A673 (cell line): Measurements from ENCODE around the gene ARHGAP26. TPM values are rescaled to one million over a fixed set of nuclear protein-coding genes. Genes with fewer than 3 reads are reported as not detected.

Experiments
- BruUV-seq: library from RNA; stranded (reverse); fragments of 400-500 nt; replicated peaks from 2 replicates; lab custom pipeline; 2021; lab: Mats Ljungman, UMichigan
- CTCF ChIA-PET: fragments of 300-600 bp; sonication (Branson Sonifier 250); formaldehyde crosslinking; loops from one replicate; lab custom pipeline; 2022; ENCODE audit warnings: antibody characterized with exemption; lab: Charles Lee
- POLR2A ChIA-PET: fragments of 300-600 bp; sonication (Branson Sonifier 250); formaldehyde crosslinking; loops from one replicate; lab custom pipeline; 2022; ENCODE audit warnings: antibody characterized with exemption; ENCODE audit not compliant: low non-redundant PET; lab: Charles Lee
- DNase-seq: peaks from one replicate; pipeline ENCODE4 v3.0.0-alpha.2; 2015; ENCODE audit warnings: low spot score
- H3K27ac ChIP-seq: fragments of 200-600 bp; sonication (generic); 2 replicates; pipeline ENCODE4 v1.5.1; 2016; ENCODE audit warnings: mixed run types, low read depth, mild to moderate bottlenecking, mixed read lengths, antibody characterized with exemption, low read length; ENCODE audit not compliant: poor library complexity, severe bottlenecking
- H3K27me3 ChIP-seq: fragments of 200-600 bp; sonication (generic); replicated peaks from 2 replicates; pipeline ENCODE4 v1.6.1; 2017; ENCODE audit warnings: mixed run types, low read depth, mild to moderate bottlenecking, mixed read lengths, antibody characterized with exemption, low read length; ENCODE audit not compliant: insufficient read depth, poor library complexity
- H3K36me3 ChIP-seq: fragments of 200-600 bp; sonication (generic); 2 replicates; pipeline ENCODE4 v1.6.1; 2016; ENCODE audit warnings: mixed run types, mild to moderate bottlenecking, mixed read lengths, antibody characterized with exemption, low read length; ENCODE audit not compliant: insufficient read depth, poor library complexity, severe bottlenecking
- H3K4me1 ChIP-seq: fragments of 200-600 bp; sonication (generic); 2 replicates; pipeline ENCODE4 v1.6.1; 2017; ENCODE audit warnings: mixed run types, mild to moderate bottlenecking, mixed read lengths, antibody characterized with exemption, low read length; ENCODE audit not compliant: insufficient read depth, poor library complexity, severe bottlenecking
- H3K4me3 ChIP-seq: fragments of 200-600 bp; sonication (generic); 2 replicates; pipeline ENCODE4 v1.5.1; 2016; ENCODE audit warnings: low read depth, mixed run types, mild to moderate bottlenecking, mixed read lengths, low read length; ENCODE audit not compliant: poor library complexity, severe bottlenecking
- H3K9me3 ChIP-seq: fragments of 200-600 bp; sonication (generic); 2 replicates; pipeline ENCODE4 v1.6.1; 2016; ENCODE audit warnings: mixed run types, low read depth, mild to moderate bottlenecking, mixed read lengths, antibody characterized with exemption, low read length; ENCODE audit not compliant: poor library complexity, severe bottlenecking
- EZH2 ChIP-seq: fragments of 200-600 bp; sonication (generic); IDR thresholded peaks from 2 replicates; pipeline ENCODE4 v1.6.1; 2017; ENCODE audit warnings: borderline replicate concordance, low read depth, mild to moderate bottlenecking, mixed read lengths, antibody characterized with exemption, low read length; ENCODE audit not compliant: poor library complexity, severe bottlenecking
- intact Hi-C: fragments of 100-400 bp; cut with micrococcal nuclease; formaldehyde crosslinking; loops from one replicate; pipeline ENCODE4 v1.10.0; 2022; ENCODE audit not compliant: unreplicated experiment
- total RNA-seq: library from RNA; stranded (reverse); gene quantifications from 2 replicates; pipeline ENCODE4 v1.2.3, GENCODE V29; 2021
- TF ChIP-seq, protein P1 (sequence below): fragments of 300-800, 200-600 bp; sonication (generic); conservative IDR thresholded peaks from 2 replicates; pipeline ENCODE4 v1.5.1; 2017; ENCODE audit warnings: low read depth, mild to moderate bottlenecking, antibody characterized with exemption, low read length, moderate library complexity, mixed read lengths

Gene ARHGAP26
- total RNA-seq, 1 experiment from 2014 or later: 25.5 TPM

DNA sequence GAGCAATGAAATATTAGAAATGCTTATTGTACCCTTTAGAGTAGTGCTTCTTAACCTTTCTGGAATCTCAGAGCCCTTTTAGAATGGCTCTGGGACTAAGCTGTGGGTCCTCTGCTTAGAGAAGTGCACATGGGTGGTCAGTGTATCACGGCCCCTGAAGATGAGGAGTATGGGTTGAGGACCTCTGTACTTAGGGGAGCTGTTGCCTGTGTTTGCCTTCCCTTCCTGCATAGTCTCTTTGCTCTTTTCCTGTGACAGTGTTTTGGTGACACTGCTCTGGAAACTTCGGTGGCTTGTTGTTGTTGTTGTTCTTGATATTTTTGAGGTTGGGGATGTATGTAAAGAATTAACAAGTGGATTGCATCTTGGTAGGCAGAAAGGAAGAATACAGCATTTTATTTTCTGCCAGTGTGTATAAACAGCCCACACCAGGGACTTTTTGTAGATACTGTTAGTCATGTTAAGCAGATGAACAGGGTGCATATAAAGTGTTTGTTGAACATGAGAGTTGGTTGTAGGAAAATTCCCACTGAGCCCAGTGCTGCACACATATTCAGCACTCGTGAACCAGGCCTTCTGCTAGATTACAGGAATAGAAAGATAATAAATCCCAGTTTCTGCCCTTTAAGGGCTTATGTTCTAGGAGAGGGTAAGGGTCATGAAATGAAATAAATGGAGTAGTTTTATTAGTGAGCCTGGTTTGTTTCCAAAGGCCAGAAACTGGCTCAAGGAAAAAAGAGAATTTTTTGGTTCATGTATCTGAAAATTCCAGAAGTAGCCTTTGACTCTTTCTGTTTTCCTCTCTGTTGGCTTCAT is 199.7 kb downstream of the ARHGAP26 start:
- TF ChIP-seq EZH2: no peak
- TF ChIP-seq, protein P1, sequence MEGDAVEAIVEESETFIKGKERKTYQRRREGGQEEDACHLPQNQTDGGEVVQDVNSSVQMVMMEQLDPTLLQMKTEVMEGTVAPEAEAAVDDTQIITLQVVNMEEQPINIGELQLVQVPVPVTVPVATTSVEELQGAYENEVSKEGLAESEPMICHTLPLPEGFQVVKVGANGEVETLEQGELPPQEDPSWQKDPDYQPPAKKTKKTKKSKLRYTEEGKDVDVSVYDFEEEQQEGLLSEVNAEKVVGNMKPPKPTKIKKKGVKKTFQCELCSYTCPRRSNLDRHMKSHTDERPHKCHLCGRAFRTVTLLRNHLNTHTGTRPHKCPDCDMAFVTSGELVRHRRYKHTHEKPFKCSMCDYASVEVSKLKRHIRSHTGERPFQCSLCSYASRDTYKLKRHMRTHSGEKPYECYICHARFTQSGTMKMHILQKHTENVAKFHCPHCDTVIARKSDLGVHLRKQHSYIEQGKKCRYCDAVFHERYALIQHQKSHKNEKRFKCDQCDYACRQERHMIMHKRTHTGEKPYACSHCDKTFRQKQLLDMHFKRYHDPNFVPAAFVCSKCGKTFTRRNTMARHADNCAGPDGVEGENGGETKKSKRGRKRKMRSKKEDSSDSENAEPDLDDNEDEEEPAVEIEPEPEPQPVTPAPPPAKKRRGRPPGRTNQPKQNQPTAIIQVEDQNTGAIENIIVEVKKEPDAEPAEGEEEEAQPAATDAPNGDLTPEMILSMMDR: no peak
- ChIA-PET POLR2A (no interaction called here), CTCF (no interaction called here)
- H3K4me3 ChIP-seq: no peak overlapping the region
- intact Hi-C loops: no loop called here
- H3K9me3 ChIP-seq: no peaks in the 10 kb centered on the region
- H3K4me1 ChIP-seq: peaks cover 23% of the 10 kb centered on the region
- H3K27me3 ChIP-seq: no peaks in the 10 kb centered on the region
- no peak for DNase-seq
- H3K36me3 ChIP-seq: no peaks in the 10 kb centered on the region
- BruUV-seq: no TSS peak
- no peak overlapping the region for H3K27ac ChIP-seq

DNA sequence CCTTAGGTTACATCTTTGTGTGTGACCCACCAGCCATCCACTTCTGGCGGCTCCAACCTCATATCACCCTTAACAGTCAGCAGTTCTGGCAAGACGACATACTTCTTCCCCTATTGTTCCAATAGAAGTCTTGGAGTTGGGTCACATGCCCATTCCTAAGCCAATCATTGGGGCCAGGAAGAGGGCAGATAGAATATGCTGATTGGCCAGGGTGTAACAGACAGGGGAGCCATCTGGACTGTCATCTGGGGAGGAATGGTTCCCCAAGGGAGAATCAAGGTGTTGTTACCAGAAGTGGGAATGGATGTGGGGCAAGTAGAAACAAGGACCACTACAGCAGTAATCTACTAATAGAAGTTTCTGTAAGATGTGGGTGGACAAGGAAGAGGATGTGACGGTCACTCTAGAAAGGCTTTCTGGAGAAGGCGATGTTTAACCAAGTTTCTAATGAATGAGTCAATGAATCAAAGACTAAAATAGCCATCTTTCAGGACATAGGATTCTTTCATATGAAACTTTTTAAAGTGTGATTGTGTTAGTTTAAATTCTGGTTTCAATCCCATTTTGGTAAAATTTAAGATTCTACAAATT is 200.4 kb downstream of the ARHGAP26 start:
- Histone ChIP-seq H3K4me3 (no peak overlapping the region), H3K36me3 (no peaks in the 10 kb centered on the region), H3K27me3 (no peaks in the 10 kb centered on the region), H3K9me3 (no peaks in the 10 kb centered on the region), H3K4me1 (peaks cover 23% of the 10 kb centered on the region), H3K27ac (no peak overlapping the region)
- no peak for DNase-seq
- BruUV-seq: no TSS peak
- TF ChIP-seq EZH2: no peak
- TF ChIP-seq, protein P1: no peak
- POLR2A ChIA-PET: no interaction called here
- intact Hi-C loops: no loop called here
- CTCF ChIA-PET: no interaction called here

DNA sequence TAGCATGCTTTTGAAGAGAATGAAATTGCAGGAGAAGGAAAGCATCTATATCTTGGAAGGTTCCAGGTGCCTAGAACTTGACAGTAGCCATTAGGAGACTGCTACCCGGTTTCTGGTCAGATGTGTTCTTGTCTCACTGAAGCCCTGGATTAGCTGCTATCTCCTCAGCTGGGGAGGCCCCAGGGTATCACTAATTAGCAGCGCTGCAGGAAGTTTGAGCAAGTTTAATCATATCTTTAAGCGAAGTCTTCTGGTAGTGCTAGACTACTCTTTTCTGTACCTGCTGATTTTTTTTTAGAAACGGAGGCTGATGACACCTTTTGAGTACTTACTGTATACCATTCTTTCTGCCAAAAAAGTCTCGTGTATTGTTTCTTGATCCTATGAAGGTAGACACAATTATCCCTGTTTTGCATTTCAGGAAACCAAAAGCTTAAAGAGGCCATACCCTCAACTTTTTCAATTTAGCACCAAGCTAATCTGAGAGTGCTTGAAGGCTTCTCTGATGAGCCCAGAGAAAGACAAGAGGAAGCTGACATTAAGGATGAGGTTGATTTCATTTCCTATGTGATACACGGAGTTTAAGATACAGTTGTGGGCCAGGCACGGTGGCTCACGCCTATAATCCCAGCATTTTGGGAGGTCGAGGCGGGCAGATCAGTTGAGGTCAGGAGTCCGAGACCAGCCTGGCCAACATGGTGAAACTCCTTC is 201.3 kb downstream of the ARHGAP26 start:
- ChIA-PET POLR2A (no interaction called here), CTCF (no interaction called here)
- BruUV-seq: no TSS peak
- H3K36me3 ChIP-seq: no peaks in the 10 kb centered on the region
- DNase-seq: peak; percentile 35
- H3K9me3 ChIP-seq: no peaks in the 10 kb centered on the region
- H3K4me1 ChIP-seq: peaks cover 23% of the 10 kb centered on the region
- no peak for TF ChIP-seq EZH2
- TF ChIP-seq, protein P1: no peak
- peak overlapping the region; percentile 40 for H3K27ac ChIP-seq
- intact Hi-C loops: no loop called here
- no peaks in the 10 kb centered on the region for H3K27me3 ChIP-seq
- H3K4me3 ChIP-seq: no peak overlapping the region
